HepG2 (cell line): ENCODE measurements around the gene HMGN4. TPM values are rescaled to one million over a fixed set of nuclear protein-coding genes. Genes with fewer than 3 reads are reported as not detected.

ENCODE experiments used
- CAMTA2 ChIP-seq: sonication (generic); formaldehyde crosslinking; IDR thresholded peaks from 2 replicates; pipeline ENCODE4 v1.4.0; 2020; ENCODE audit warnings: mild to moderate bottlenecking, missing genetic modification reagents, borderline replicate concordance
- DR1 ChIP-seq: sonication (generic); formaldehyde crosslinking; IDR thresholded peaks from 2 replicates; pipeline ENCODE4 v1.8.0; 2021; ENCODE audit warnings: mild to moderate bottlenecking, missing genetic modification reagents, inconsistent platforms
- E2F1 ChIP-seq: sonication (generic); formaldehyde crosslinking; IDR thresholded peaks from 2 replicates; pipeline ENCODE4 v1.5.0; 2020; ENCODE audit warnings: missing genetic modification reagents
- FLYWCH1 ChIP-seq: sonication (generic); formaldehyde crosslinking; IDR thresholded peaks from 2 replicates; pipeline ENCODE4 v1.8.1; 2023; ENCODE audit warnings: mild to moderate bottlenecking, missing genetic modification reagents
- GATAD1 ChIP-seq: IDR thresholded peaks from 2 replicates; pipeline ENCODE4 v1.6.1; 2016; ENCODE audit warnings: missing genetic modification reagents, missing compliant biosample characterization
- HNRNPK ChIP-seq: fragments of 200-400 bp; formaldehyde crosslinking; IDR thresholded peaks from 2 replicates; pipeline ENCODE4 v1.6.1; 2018; ENCODE audit warnings: low read length, low read depth, moderate library complexity, mild to moderate bottlenecking; ENCODE audit not compliant: poor library complexity, severe bottlenecking
- KLF11 ChIP-seq: IDR thresholded peaks from 2 replicates; pipeline ENCODE4 v1.6.1; 2016; ENCODE audit warnings: missing compliant biosample characterization
- PRPF4 ChIP-seq: fragments of 200-400 bp; formaldehyde crosslinking; IDR thresholded peaks from 2 replicates; pipeline ENCODE4 v1.6.1; 2016; ENCODE audit warnings: low read length, low read depth; ENCODE audit not compliant: poor library complexity, severe bottlenecking
- SRSF1 ChIP-seq: fragments of 200-400 bp; formaldehyde crosslinking; optimal IDR thresholded peaks from 2 replicates; pipeline ENCODE3; 2017; ENCODE audit warnings: mild to moderate bottlenecking, low read depth, low read length, moderate library complexity
- ZC3H4 ChIP-seq: sonication (generic); formaldehyde crosslinking; IDR thresholded peaks from 2 replicates; pipeline ENCODE4 v1.4.0; 2020; ENCODE audit warnings: missing genetic modification reagents, borderline replicate concordance
- ZFP82 ChIP-seq: sonication (generic); formaldehyde crosslinking; IDR thresholded peaks from 2 replicates; pipeline ENCODE4 v1.5.1; 2020; ENCODE audit warnings: mild to moderate bottlenecking, missing genetic modification reagents, borderline replicate concordance
- ZGPAT ChIP-seq: IDR thresholded peaks from 2 replicates; pipeline ENCODE4 v1.6.1; 2016; ENCODE audit warnings: mild to moderate bottlenecking
- ZNF18 ChIP-seq: sonication (generic); formaldehyde crosslinking; IDR thresholded peaks from 2 replicates; pipeline ENCODE4 v1.8.0; 2022; ENCODE audit warnings: mild to moderate bottlenecking, missing genetic modification reagents; ENCODE audit not compliant: insufficient replicate concordance
- ZNF503 ChIP-seq: sonication (generic); formaldehyde crosslinking; IDR thresholded peaks from 2 replicates; pipeline ENCODE4 v1.4.0; 2020; ENCODE audit warnings: missing genetic modification reagents
- ZNF558 ChIP-seq: sonication (generic); formaldehyde crosslinking; IDR thresholded peaks from 2 replicates; pipeline ENCODE4 v1.9.0; 2022; ENCODE audit warnings: mild to moderate bottlenecking, missing genetic modification reagents, borderline replicate concordance
- ZNF629 ChIP-seq: sonication (generic); formaldehyde crosslinking; conservative IDR thresholded peaks from 2 replicates; pipeline ENCODE4 v1.5.0; 2020; ENCODE audit warnings: missing genetic modification reagents
- ZNF704 ChIP-seq: sonication (generic); formaldehyde crosslinking; IDR thresholded peaks from 2 replicates; pipeline ENCODE4 v1.8.1; 2023; ENCODE audit warnings: mild to moderate bottlenecking, inconsistent platforms, moderate library complexity, missing genetic modification reagents, borderline replicate concordance
- ZNF710 ChIP-seq: sonication (generic); formaldehyde crosslinking; IDR thresholded peaks from 2 replicates; pipeline ENCODE4 v1.5.0; 2020; ENCODE audit warnings: mild to moderate bottlenecking, missing genetic modification reagents, borderline replicate concordance
- ZNF790 ChIP-seq: sonication (generic); formaldehyde crosslinking; IDR thresholded peaks from 2 replicates; pipeline ENCODE4 v1.8.0; 2022; ENCODE audit warnings: missing genetic modification reagents, mild to moderate bottlenecking, borderline replicate concordance
- polyA plus RNA-seq, 8 experiments: library from polyadenylated mRNA; depleted of rRNA in 3 of 8; stranded (reverse) in 7 of 8; unstranded in 1 of 8; fragments of >200 nt; fragmentation: Illumina TruSeq in 4 of 8; extraction: Trizol in 4 of 8; gene quantifications; 2 replicates each; pipeline versions ENCODE4 v1.2.1 to v1.2.3, GENCODE V29; 2011 to 2016; ENCODE audit warnings: low read depth in 4 of 8, missing spikeins in 1 of 8, mixed read lengths in 1 of 8; ENCODE audit not compliant: insufficient read depth in 1 of 8
- total RNA-seq, 5 experiments: library from RNA; depleted of rRNA; stranded (reverse); fragments of >200 nt; fragmentation: Illumina TruSeq; extraction: Trizol; gene quantifications; 2 replicates each; pipeline ENCODE4 v1.2.3, GENCODE V29; 2016; ENCODE audit warnings: low read depth in 1 of 5

Gene HMGN4
- total and polyA plus RNA-seq, 2 of the 13 experiments (the other 11 are each of a cell fraction or from before 2014, with no cell fraction given), result 39.9 to 52.1 TPM

GRCh38 chr6:26554697-26555504 lies 16.7 kb downstream of the HMGN4 start (continued):
- TF ChIP-seq ZFP82 (CRISPR knock-in tag) (no peak), GATAD1 (CRISPR knock-in tag) (no peak), ZGPAT (CRISPR knock-in tag) (peak; percentile 43; the same call in 1 of the 2 replicates), ZNF790 (no peak), ZNF629 (CRISPR knock-in tag) (peak; percentile 67), HNRNPK (no peak), KLF11 (CRISPR knock-in tag) (no peak), ZNF704 (CRISPR knock-in tag) (no peak), ZNF558 (CRISPR knock-in tag) (no peak), ZC3H4 (CRISPR knock-in tag) (no peak), E2F1 (no peak), ZNF18 (CRISPR knock-in tag) (no peak), DR1 (CRISPR knock-in tag) (no peak), SRSF1 (no peak), ZNF503 (CRISPR knock-in tag) (no peak), FLYWCH1 (CRISPR knock-in tag) (no peak), PRPF4 (peak; percentile 93), CAMTA2 (CRISPR knock-in tag) (no peak), ZNF710 (CRISPR knock-in tag) (no peak)
